Spleen (tissue), 11 donors: ENCODE data around the gene VTI1A. TPM values are rescaled to one million over a fixed set of nuclear protein-coding genes. Genes with fewer than 3 reads are reported as not detected.

Experiments used
- DNase-seq: peaks from one replicate; pipeline ENCODE4 v3.0.0-alpha.2; 2020
- H3K27ac ChIP-seq, 8 donors: fragments of 200-600 bp; sonication (generic) in 7 of 8; 1 replicate in 4 of 8; 2 replicates in 4 of 8; pipeline versions ENCODE4 v1.5.0 to v1.8.0; 2016 to 2021; ENCODE audit warnings: inconsistent platforms in 4 of 8, mild to moderate bottlenecking in 4 of 8, moderate library complexity in 1 of 8
- H3K27me3 ChIP-seq, 7 donors: fragments of 200-600 bp; sonication (generic) in 6 of 7; replicated peaks in 1 of 7; 1 replicate in 4 of 7; 2 replicates in 3 of 7; pipeline versions ENCODE4 v1.5.0 to v1.8.0; 2016 to 2021; ENCODE audit warnings: inconsistent platforms in 3 of 7, mild to moderate bottlenecking in 1 of 7
- H3K36me3 ChIP-seq, 6 donors: fragments of 200-600 bp; sonication (generic) in 5 of 6; 1 replicate in 4 of 6; 2 replicates in 2 of 6; pipeline versions ENCODE4 v1.5.0 to v1.8.0; 2016 to 2021; ENCODE audit warnings: inconsistent platforms in 2 of 6
- H3K4me1 ChIP-seq, 6 donors: fragments of 200-600 bp; sonication (generic) in 5 of 6; 1 replicate in 3 of 6; 2 replicates in 3 of 6; pipeline versions ENCODE4 v1.5.0 to v1.8.0; 2016 to 2021; ENCODE audit warnings: inconsistent platforms in 3 of 6
- H3K4me3 ChIP-seq, 8 donors: fragments of 200-600 bp; sonication (generic) in 7 of 8; 1 replicate in 4 of 8; 2 replicates in 4 of 8; pipeline versions ENCODE4 v1.5.0 to v1.8.0; 2016 to 2021; ENCODE audit warnings: inconsistent platforms in 4 of 8, mild to moderate bottlenecking in 4 of 8, moderate library complexity in 2 of 8
- H3K9me3 ChIP-seq, 8 donors: fragments of 200-600 bp; sonication (generic) in 7 of 8; 1 replicate in 4 of 8; 2 replicates in 4 of 8; pipeline versions ENCODE4 v1.5.0 to v1.8.0; 2016 to 2021; ENCODE audit warnings: inconsistent platforms in 4 of 8
- POLR2A ChIP-seq, 3 donors: fragments of 450-650 bp; IDR thresholded peaks; one replicate each; pipeline ENCODE4 v1.5.1; 2017; ENCODE audit warnings: antibody characterized with exemption in 3 of 3, mild to moderate bottlenecking in 1 of 3
- POLR2AphosphoS5 ChIP-seq, 3 donors: sonication (generic); formaldehyde crosslinking; IDR thresholded peaks; one replicate each; pipeline ENCODE4 v1.5.1; 2017; ENCODE audit warnings: antibody characterized with exemption in 3 of 3
- WGBS, 5 donors: extraction: QIAGEN DNeasy Blood & Tissue Kit in 3 of 5; methylation state at CpG; one replicate each; pipeline versions ENCODE4 v1.1.5 to v1.1.7; 2013 to 2018; 5-methylcytosine and 5-hydroxymethylcytosine counted together
- intact Hi-C: fragments of 100-400 bp; cut with DNase I; formaldehyde crosslinking; loops from one replicate; pipeline ENCODE4 v1.15.0; 2023; ENCODE audit warnings: low total_unique reads
- polyA plus RNA-seq, 3 donors: library from polyadenylated mRNA; stranded (reverse); fragments of 200-250 nt; gene quantifications; one replicate each; pipeline ENCODE4 v1.2.1, GENCODE V29; 2013
- total RNA-seq, 7 donors: library from RNA; depleted of rRNA in 3 of 7; stranded (reverse); fragments of >200 nt in 3 of 7; fragmentation: NEBNext Ultra II Directional in 4 of 7; extraction: Animal tissue kit (Norgen Biotek cat#: 25700) in 4 of 7; gene quantifications; one replicate each; pipeline versions ENCODE4 v1.1.0 to v1.2.1, GENCODE V29; 2016 to 2021
- TF ChIP-seq, protein P1 (sequence below), 11 experiments: fragments of 200-600 bp in 7 of 11; fragments of 450-650 bp in 4 of 11; sonication (generic) in 4 of 11; IDR thresholded peaks in 8 of 11; conservative IDR thresholded peaks in 3 of 11; 1 replicate in 7 of 11; 2 replicates in 4 of 11; pipeline versions ENCODE4 v1.4.0 to v1.8.0; 2016 to 2021; ENCODE audit warnings: antibody characterized with exemption in 11 of 11, inconsistent platforms in 4 of 11, mild to moderate bottlenecking in 1 of 11
- donor health status: healthy with polysubstance abuse.
- donor health status: DM: no; HTN: no; CAD: no; lungs with moderate emphysema.
- donor health status: DM: no; HTN: no; CAD: no.
- donor health status: Bipolar disorder and iron deficiency.
- donor health status: healthy.
- donor health status: DM: no; HTN: no; CAD: no.
- donor health status: DM: yes; HTN: yes; CAD: no.

Gene VTI1A
- total and polyA plus RNA-seq, 10 donors, result 7.8 to 129 (median 56.2) TPM

DNA sequence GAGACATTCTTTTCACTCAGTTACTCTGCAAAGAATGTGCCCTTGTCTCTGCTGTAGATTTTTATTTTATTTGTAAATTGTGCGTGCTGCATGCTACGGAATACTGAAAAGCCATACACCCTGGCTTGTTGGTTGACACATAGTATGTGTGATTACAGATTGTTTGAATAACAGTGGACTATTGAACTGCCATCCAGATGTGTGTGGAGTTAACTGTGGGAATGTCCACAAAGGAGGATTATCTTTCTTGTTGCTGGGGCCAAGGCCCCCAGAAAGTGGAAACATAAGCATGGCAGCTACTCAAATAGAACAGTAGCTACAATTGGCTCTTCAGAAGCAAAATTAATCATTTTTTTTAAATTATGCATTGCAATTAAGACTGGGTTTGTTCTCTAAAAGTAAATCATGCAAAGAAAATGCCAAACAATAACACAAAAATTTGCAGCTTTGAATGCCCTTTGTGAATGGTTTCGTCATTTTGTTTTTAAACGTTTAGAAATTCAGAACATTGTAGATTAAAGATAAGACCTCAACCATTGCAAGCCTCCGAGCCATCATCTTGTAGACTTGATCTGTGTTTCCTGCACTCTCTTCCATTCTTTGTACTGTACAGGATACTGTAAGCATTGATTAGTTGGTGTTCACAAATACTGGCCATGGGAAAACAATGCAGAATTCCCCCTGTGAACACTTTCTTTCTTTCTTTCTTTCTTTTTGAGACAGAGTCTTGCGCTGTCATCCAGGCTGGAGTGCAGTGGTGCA, 292.8 kb downstream of the VTI1A start:
- no peak overlapping the region for H3K4me3 ChIP-seq
- H3K27ac ChIP-seq, result no peak overlapping the region
- no peaks in the 10 kb centered on the region for H3K27me3 ChIP-seq
- peaks cover 0 to 26% (median 0%) of the 10 kb centered on the region in 6 donors for H3K36me3 ChIP-seq
- DNase-seq, result no peak
- no peak for TF ChIP-seq POLR2A (IDR thresholded peaks at IDR 0.05)
- TF ChIP-seq, protein P1, sequence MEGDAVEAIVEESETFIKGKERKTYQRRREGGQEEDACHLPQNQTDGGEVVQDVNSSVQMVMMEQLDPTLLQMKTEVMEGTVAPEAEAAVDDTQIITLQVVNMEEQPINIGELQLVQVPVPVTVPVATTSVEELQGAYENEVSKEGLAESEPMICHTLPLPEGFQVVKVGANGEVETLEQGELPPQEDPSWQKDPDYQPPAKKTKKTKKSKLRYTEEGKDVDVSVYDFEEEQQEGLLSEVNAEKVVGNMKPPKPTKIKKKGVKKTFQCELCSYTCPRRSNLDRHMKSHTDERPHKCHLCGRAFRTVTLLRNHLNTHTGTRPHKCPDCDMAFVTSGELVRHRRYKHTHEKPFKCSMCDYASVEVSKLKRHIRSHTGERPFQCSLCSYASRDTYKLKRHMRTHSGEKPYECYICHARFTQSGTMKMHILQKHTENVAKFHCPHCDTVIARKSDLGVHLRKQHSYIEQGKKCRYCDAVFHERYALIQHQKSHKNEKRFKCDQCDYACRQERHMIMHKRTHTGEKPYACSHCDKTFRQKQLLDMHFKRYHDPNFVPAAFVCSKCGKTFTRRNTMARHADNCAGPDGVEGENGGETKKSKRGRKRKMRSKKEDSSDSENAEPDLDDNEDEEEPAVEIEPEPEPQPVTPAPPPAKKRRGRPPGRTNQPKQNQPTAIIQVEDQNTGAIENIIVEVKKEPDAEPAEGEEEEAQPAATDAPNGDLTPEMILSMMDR (IDR thresholded peaks at IDR 0.05 in 8 of 11, conservative IDR thresholded peaks at IDR 0.05 in 3 of 11), result no peak
- TF ChIP-seq POLR2AphosphoS5 (IDR thresholded peaks at IDR 0.05), result no peak
- H3K4me1 ChIP-seq, result peaks cover 0 to 17% (median 10%) of the 10 kb centered on the region in 6 donors
- no peaks in the 10 kb centered on the region for H3K9me3 ChIP-seq
- intact Hi-C loops, result no loop called here
- WGBS, 5 donors, result 69 to 88% (median 75%) methylated on average over 5 to 6 of the region's 6 CpGs

DNA sequence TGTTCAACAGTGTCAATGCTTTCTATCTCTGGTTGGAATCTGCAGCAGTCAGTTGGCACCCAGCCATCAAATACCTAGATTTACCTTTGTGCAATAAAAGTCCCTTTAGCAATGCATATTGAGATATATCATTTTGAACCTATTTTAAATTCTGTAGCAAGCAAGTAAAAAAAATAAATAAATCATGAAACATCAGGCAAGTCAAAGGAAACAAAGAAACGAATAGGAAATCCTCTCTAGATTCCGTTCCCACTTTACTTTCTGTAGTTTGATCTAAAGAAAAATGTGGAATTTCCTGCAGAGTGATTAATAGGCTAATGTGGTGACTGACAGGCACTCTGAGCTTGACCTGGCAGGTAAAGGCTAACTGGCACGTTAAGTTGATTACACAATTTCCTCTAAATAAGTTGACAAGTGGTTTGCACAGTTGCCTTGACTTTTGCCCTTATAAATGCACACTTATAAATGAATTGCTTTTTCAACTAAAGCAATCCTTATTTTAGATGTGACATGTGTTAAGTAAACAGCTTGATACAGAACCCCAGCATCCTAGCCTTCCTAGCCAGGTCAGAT, 294.9 kb downstream of the VTI1A start:
- Histone ChIP-seq H3K27ac (no peak overlapping the region), H3K4me3 (no peak overlapping the region), H3K4me1 (peaks cover 0 to 17% (median 10%) of the 10 kb centered on the region in 6 donors), H3K9me3 (no peaks in the 10 kb centered on the region), H3K27me3 (no peaks in the 10 kb centered on the region), H3K36me3 (peaks cover 0 to 29% (median 0%) of the 10 kb centered on the region in 6 donors)
- DNase-seq, result no peak
- WGBS, 5 donors, result 15 to 36% (median 23%) methylated on average over 3 of the region's 3 CpGs
- TF ChIP-seq POLR2A (IDR thresholded peaks at IDR 0.05), result no peak
- TF ChIP-seq, protein P1 (IDR thresholded peaks at IDR 0.05 in 8 of 11, conservative IDR thresholded peaks at IDR 0.05 in 3 of 11), result no peak
- TF ChIP-seq POLR2AphosphoS5 (IDR thresholded peaks at IDR 0.05), result no peak
- intact Hi-C loops, result no loop called here

DNA sequence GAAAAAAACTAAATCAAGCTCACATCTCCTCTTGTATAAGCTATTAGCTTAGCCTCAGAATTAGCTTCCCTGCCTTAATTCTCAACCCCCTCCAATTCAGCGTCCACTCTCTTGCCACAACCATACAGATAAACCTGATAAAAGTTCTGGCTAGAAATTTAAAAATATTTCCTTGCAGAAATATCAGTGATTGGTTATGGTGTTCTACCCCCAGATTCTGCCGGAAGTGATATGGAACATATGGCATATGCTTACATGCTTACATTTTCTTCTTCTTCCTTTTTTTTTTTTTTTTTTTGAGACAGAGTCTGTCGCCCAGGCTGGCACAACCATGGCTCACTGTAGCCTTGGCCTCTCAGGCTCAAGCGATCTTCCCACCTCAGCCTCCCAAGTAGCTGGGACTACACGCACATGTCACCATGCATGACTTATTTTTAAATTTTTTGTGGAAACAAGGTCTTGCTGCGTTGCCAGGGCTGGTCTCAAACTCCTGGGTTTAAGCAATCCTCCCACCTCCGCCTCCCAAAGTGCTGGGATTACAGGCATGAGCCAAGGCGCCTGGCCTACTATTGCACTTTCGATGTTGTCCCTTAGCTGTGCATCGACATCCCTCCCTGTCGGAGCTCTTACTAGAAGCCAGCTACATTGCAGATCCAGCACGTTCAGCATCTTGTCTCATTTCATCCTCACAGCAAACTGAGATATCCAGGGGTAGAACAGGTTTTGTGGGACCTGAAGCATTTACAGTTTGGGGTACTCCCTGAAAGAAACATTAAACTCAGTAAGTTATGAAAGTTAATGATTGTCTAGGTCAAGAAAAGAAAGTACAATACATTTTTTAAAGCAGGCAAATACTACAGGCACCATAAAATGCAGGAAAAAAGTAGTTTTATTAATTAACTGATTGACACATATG, 297.4 kb downstream of the VTI1A start:
- Histone ChIP-seq H3K36me3 (peaks cover 0 to 6% (median 0%) of the 10 kb centered on the region in 6 donors), H3K27ac (no peak overlapping the region), H3K4me1 (peaks cover 0 to 17% (median 10%) of the 10 kb centered on the region in 6 donors), H3K9me3 (no peaks in the 10 kb centered on the region), H3K27me3 (no peaks in the 10 kb centered on the region), H3K4me3 (no peak overlapping the region)
- intact Hi-C loops, result no loop called here
- WGBS, 5 donors, result 76 to 85% (median 79%) methylated on average over 12 of the region's 12 CpGs
- TF ChIP-seq POLR2AphosphoS5 (IDR thresholded peaks at IDR 0.05) (no peak), POLR2A (IDR thresholded peaks at IDR 0.05) (no peak)
- TF ChIP-seq, protein P1 (IDR thresholded peaks at IDR 0.05 in 8 of 11, conservative IDR thresholded peaks at IDR 0.05 in 3 of 11), result no peak
- DNase-seq, result no peak
